Psoas muscle (tissue), 8 donors: ENCODE measurements around the gene MAP6. TPM values are rescaled to one million over a fixed set of nuclear protein-coding genes. Genes with fewer than 3 reads are reported as not detected.
A peak's percentile ranks its signal among the peaks of the same experiment; 100 is the strongest.

Source experiments
- ATAC-seq, 4 donors: fragments of 200-7000 bp; cut with Tn5 transposase; one replicate each; pipeline ENCODE4 v1.9.1; 2020; ENCODE audit warnings: moderate library complexity in 3 of 4, mild to moderate bottlenecking in 2 of 4
- DNase-seq, 2 donors: peaks; one replicate each; pipeline ENCODE4 v3.0.0-alpha.2; 2020
- H3K27ac ChIP-seq: fragments of 200-600 bp; one replicate; pipeline ENCODE4 v1.8.0; 2022
- H3K27me3 ChIP-seq, 3 donors: fragments of 200-600 bp in 1 of 3; one replicate each; pipeline versions ENCODE4 v1.6.1 to v1.8.0; 2013 to 2022; ENCODE audit warnings: low read length in 2 of 3, mild to moderate bottlenecking in 2 of 3, moderate library complexity in 1 of 3; ENCODE audit not compliant: insufficient read depth in 3 of 3
- H3K36me3 ChIP-seq, 2 donors: fragments of 200-600 bp in 1 of 2; one replicate each; pipeline versions ENCODE4 v1.6.1 to v1.8.0; 2013 to 2022; ENCODE audit warnings: low read depth in 1 of 2, mild to moderate bottlenecking in 1 of 2, moderate library complexity in 1 of 2; ENCODE audit not compliant: insufficient read depth in 1 of 2
- H3K4me1 ChIP-seq: fragments of 200-600 bp; one replicate; pipeline ENCODE4 v1.8.0; 2022
- H3K4me3 ChIP-seq: fragments of 200-600 bp; one replicate; pipeline ENCODE4 v1.8.0; 2022; ENCODE audit warnings: mild to moderate bottlenecking
- H3K9me3 ChIP-seq: fragments of 200-600 bp; one replicate; pipeline ENCODE4 v1.8.0; 2022
- WGBS, 3 donors: extraction: QIAGEN DNeasy Blood & Tissue Kit; methylation state at CpG; one replicate each; pipeline versions ENCODE4 v1.1.6 to v1.1.7; 2013; 5-methylcytosine and 5-hydroxymethylcytosine counted together
- intact Hi-C, 2 donors: fragments of 100-400 bp; cut with DNase I; formaldehyde crosslinking; loops; one replicate each; pipeline versions ENCODE4 v1.11.0 to v1.14.2; 2022
- polyA plus RNA-seq, 3 donors: library from polyadenylated mRNA; stranded (reverse); fragments of 200-250 nt; gene quantifications; one replicate each; pipeline ENCODE4 v1.2.3, GENCODE V29; 2013
- total RNA-seq, 4 donors: library from RNA; stranded (reverse); fragmentation: NEBNext Ultra II Directional in 2 of 4; extraction: Animal tissue kit (Norgen Biotek cat#: 25700) in 2 of 4; gene quantifications; one replicate each; pipeline versions ENCODE4 v1.2.1 to v1.2.4, GENCODE V29; 2021 to 2023
- TF ChIP-seq, protein P1 (sequence below): fragments of 200-600 bp; IDR thresholded peaks from one replicate; pipeline ENCODE4 v1.8.0; 2022; ENCODE audit warnings: antibody characterized with exemption
- donor health status: healthy with polysubstance abuse.
- donor health status: DM: no; HTN: no; CAD: no; lungs with moderate emphysema.
- donor health status: Bipolar disorder and iron deficiency.
- donor health status: healthy.
- donor health status: DM: yes; HTN: yes; CAD: no.
- donor health status: DM: no; HTN: no; CAD: no.
- donor health status: DM: no; HTN: no; CAD: no.
- donor health status: DM: yes; HTN: yes; CAD: no.

MAP6 gene
- total and polyA plus RNA-seq, 7 donors: 0.14 to 0.56 (median 0.26) TPM

DNA sequence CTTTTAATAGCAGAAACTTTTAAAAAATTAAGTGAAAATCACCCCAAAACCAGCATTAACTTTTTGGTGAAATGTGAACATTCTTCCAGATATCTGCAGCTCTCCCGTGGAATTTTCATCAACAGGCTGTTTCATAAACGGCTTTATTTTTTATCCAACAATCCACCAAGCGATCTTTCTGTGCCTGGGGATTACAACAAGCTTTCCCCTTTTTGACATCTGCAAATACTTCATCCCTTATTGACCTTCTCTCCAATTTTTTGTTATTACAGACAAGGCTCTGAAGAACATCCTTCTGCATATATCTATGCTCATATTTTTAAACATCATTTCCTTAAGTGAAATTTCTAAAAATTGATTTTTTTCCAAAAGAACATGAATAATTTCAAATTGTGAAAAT lies 112.6 kb downstream of the MAP6 start:
- no peaks in the 10 kb centered on the region for H3K36me3 ChIP-seq
- TF ChIP-seq, protein P1, sequence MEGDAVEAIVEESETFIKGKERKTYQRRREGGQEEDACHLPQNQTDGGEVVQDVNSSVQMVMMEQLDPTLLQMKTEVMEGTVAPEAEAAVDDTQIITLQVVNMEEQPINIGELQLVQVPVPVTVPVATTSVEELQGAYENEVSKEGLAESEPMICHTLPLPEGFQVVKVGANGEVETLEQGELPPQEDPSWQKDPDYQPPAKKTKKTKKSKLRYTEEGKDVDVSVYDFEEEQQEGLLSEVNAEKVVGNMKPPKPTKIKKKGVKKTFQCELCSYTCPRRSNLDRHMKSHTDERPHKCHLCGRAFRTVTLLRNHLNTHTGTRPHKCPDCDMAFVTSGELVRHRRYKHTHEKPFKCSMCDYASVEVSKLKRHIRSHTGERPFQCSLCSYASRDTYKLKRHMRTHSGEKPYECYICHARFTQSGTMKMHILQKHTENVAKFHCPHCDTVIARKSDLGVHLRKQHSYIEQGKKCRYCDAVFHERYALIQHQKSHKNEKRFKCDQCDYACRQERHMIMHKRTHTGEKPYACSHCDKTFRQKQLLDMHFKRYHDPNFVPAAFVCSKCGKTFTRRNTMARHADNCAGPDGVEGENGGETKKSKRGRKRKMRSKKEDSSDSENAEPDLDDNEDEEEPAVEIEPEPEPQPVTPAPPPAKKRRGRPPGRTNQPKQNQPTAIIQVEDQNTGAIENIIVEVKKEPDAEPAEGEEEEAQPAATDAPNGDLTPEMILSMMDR: no peak
- ATAC-seq: no peak
- no peaks in the 10 kb centered on the region for H3K9me3 ChIP-seq
- H3K27me3 ChIP-seq: no peaks in the 10 kb centered on the region
- no peak overlapping the region for H3K27ac ChIP-seq
- H3K4me3 ChIP-seq: no peak overlapping the region
- DNase-seq: no peak
- WGBS, 3 donors: 67 to 81% (median 79%) methylated on average over 3 of the region's 3 CpGs
- intact Hi-C loops: no loop called here
- peaks cover 43% of the 10 kb centered on the region for H3K4me1 ChIP-seq

- peaks cover 43% of the 10 kb centered on the region for H3K4me1 ChIP-seq
Measured at GRCh38 chr11:75555079-75555811, 113.6 kb downstream of the MAP6 start.

GRCh38 chr11:75554258-75555022 lies 114.4 kb downstream of the MAP6 start:
- H3K27me3 ChIP-seq: no peaks in the 10 kb centered on the region
- intact Hi-C loops: no loop called here
- TF ChIP-seq, protein P1: no peak
- DNase-seq: peak; percentile 93
- H3K36me3 ChIP-seq: no peaks in the 10 kb centered on the region
- peak; percentile 68 to 91 (median 80) for ATAC-seq
- no peaks in the 10 kb centered on the region for H3K9me3 ChIP-seq
- peaks cover 38% of the 10 kb centered on the region for H3K4me1 ChIP-seq
- WGBS, 3 donors: 37 to 46% (median 42%) methylated on average over 20 to 21 of the region's 21 CpGs
- peak overlapping the region; percentile 18 for H3K4me3 ChIP-seq
- H3K27ac ChIP-seq: peak overlapping the region; percentile 73

More at GRCh38 chr11:75555079-75555811, 113.6 kb downstream of the MAP6 start:
- 78 to 88% (median 81%) methylated on average over 12 of the region's 12 CpGs for WGBS, 3 donors
- TF ChIP-seq, protein P1: no peak
- no peaks in the 10 kb centered on the region for H3K27me3 ChIP-seq
- intact Hi-C loops: no loop called here
- ATAC-seq: no peak
- no peaks in the 10 kb centered on the region for H3K9me3 ChIP-seq
- no peak overlapping the region for H3K4me3 ChIP-seq
- DNase-seq: no peak
- H3K36me3 ChIP-seq: no peaks in the 10 kb centered on the region
- peak overlapping the region; percentile 73 for H3K27ac ChIP-seq

DNA sequence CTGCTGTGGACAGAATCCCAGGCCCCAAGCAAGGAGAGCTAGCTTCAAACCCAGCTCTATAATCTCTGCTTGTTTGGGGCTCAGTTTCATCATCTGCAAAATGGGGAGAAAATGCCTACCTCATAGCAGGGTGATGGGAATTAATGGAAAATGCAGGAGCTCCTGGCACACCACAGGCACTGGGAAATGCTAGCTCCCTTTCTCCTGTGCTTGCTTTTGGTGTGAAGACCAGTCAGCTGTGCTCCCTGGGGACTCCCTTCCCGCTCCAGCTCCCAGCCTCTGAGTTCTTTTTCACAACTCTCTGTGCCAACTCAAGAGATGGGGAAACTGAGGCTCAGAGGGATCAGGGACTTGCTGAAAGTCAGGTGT lies 115.0 kb downstream of the MAP6 start:
- no peaks in the 10 kb centered on the region for H3K27me3 ChIP-seq
- WGBS, 3 donors: 37 to 47% (median 41%) methylated on average over 1 of the region's 1 CpG
- H3K4me1 ChIP-seq: peaks cover 35% of the 10 kb centered on the region
- ATAC-seq: peak in 3 of 4 donors; percentile 1 to 18 (median 4)
- no peaks in the 10 kb centered on the region for H3K36me3 ChIP-seq
- no peak overlapping the region for H3K4me3 ChIP-seq
- peak overlapping the region; percentile 73 for H3K27ac ChIP-seq
- intact Hi-C loops: no loop called here
- no peak for DNase-seq
- TF ChIP-seq, protein P1: no peak
- no peaks in the 10 kb centered on the region for H3K9me3 ChIP-seq
